Lower lobe of right lung (tissue), 2 donors: ENCODE results near the gene GRB10. TPM values are rescaled to one million over a fixed set of nuclear protein-coding genes. Genes with fewer than 3 reads are reported as not detected.

Source experiments
- ATAC-seq, 2 donors: fragments of 200-7000 bp; cut with Tn5 transposase; one replicate each; pipeline ENCODE4 v1.9.1; 2020 to 2022; ENCODE audit warnings: mild to moderate bottlenecking in 2 of 2, moderate library complexity in 2 of 2
- DNase-seq: peaks from one replicate; pipeline ENCODE4 v3.0.0-alpha.2; 2020
- H3K27ac ChIP-seq: fragments of 200-600 bp; one replicate; pipeline ENCODE4 v1.8.0; 2022
- H3K27me3 ChIP-seq: fragments of 200-600 bp; one replicate; pipeline ENCODE4 v1.8.0; 2022; ENCODE audit warnings: low read depth
- H3K36me3 ChIP-seq: fragments of 200-600 bp; one replicate; pipeline ENCODE4 v1.8.0; 2022; ENCODE audit warnings: mild to moderate bottlenecking
- H3K4me1 ChIP-seq: fragments of 200-600 bp; one replicate; pipeline ENCODE4 v1.8.0; 2022
- H3K4me3 ChIP-seq: fragments of 200-600 bp; one replicate; pipeline ENCODE4 v1.8.0; 2022; ENCODE audit warnings: mild to moderate bottlenecking
- H3K9me3 ChIP-seq: fragments of 200-600 bp; one replicate; pipeline ENCODE4 v1.8.0; 2022
- CTCF ChIP-seq: fragments of 200-600 bp; IDR thresholded peaks from one replicate; pipeline ENCODE4 v1.8.0; 2022; ENCODE audit warnings: antibody characterized with exemption, mild to moderate bottlenecking
- intact Hi-C: fragments of 100-400 bp; cut with DNase I; formaldehyde crosslinking; loops from one replicate; pipeline ENCODE4 v1.11.0; 2022
- total RNA-seq: library from RNA; stranded (reverse); fragmentation: NEBNext Ultra II Directional; extraction: Animal tissue kit (Norgen Biotek cat#: 25700); gene quantifications from one replicate; pipeline ENCODE4 v1.2.1, GENCODE V29; 2021
- donor health status: DM: no; HTN: yes; CAD: no; lungs with severe emphysema.

Gene GRB10
- total RNA-seq, 1 donor from 2014 or later = 36.5 TPM

- Histone ChIP-seq H3K36me3 (no peaks in the 10 kb centered on the region), H3K27ac (no peak overlapping the region), H3K4me1 (peaks cover 10% of the 10 kb centered on the region), H3K27me3 (no peaks in the 10 kb centered on the region), H3K9me3 (no peaks in the 10 kb centered on the region), H3K4me3 (no peak overlapping the region)
- intact Hi-C loops = no loop called here
- DNase-seq (no peak), ATAC-seq (no peak)
- TF ChIP-seq CTCF = no peak
Observed at GRCh38 chr7:50644114-50644513, 138.6 kb downstream of the GRB10 start.

- Histone ChIP-seq H3K27me3 (no peaks in the 10 kb centered on the region), H3K9me3 (no peaks in the 10 kb centered on the region), H3K4me1 (peaks cover 10% of the 10 kb centered on the region), H3K27ac (no peak overlapping the region), H3K4me3 (no peak overlapping the region), H3K36me3 (no peaks in the 10 kb centered on the region)
- intact Hi-C loops = no loop called here
- TF ChIP-seq CTCF = peak; percentile 26
- ATAC-seq (peak; percentile 63 to 74), DNase-seq (no peak)
Observed at GRCh38 chr7:50641442-50642405, 141.0 kb downstream of the GRB10 start.

- no peaks in the 10 kb centered on the region for H3K9me3 ChIP-seq
- ATAC-seq (no peak), DNase-seq (no peak)
- peaks cover 10% of the 10 kb centered on the region for H3K4me1 ChIP-seq
- TF ChIP-seq CTCF = no peak
- intact Hi-C loops = no loop called here
- no peak overlapping the region for H3K4me3 ChIP-seq
- no peaks in the 10 kb centered on the region for H3K27me3 ChIP-seq
- no peaks in the 10 kb centered on the region for H3K36me3 ChIP-seq
- H3K27ac ChIP-seq = no peak overlapping the region
Observed at GRCh38 chr7:50640779-50641178, 141.9 kb downstream of the GRB10 start.

- intact Hi-C loops = no loop called here
- Histone ChIP-seq H3K9me3 (no peaks in the 10 kb centered on the region), H3K4me3 (no peak overlapping the region), H3K27ac (no peak overlapping the region), H3K27me3 (no peaks in the 10 kb centered on the region), H3K4me1 (peaks cover 10% of the 10 kb centered on the region), H3K36me3 (no peaks in the 10 kb centered on the region)
- ATAC-seq (no peak), DNase-seq (no peak)
- no peak for TF ChIP-seq CTCF
Observed at GRCh38 chr7:50640256-50640655, 142.4 kb downstream of the GRB10 start.

GRCh38 chr7:50637725-50638643, 144.7 kb downstream of the GRB10 start:
- TF ChIP-seq CTCF = no peak
- Histone ChIP-seq H3K27me3 (no peaks in the 10 kb centered on the region), H3K36me3 (no peaks in the 10 kb centered on the region), H3K27ac (no peak overlapping the region), H3K4me1 (peaks cover 14% of the 10 kb centered on the region), H3K4me3 (no peak overlapping the region), H3K9me3 (no peaks in the 10 kb centered on the region)
- ATAC-seq = no peak
- DNase-seq = no peak
- intact Hi-C loops = no loop called here
